ENCODE measurements around the gene SYCP2L.

DNA sequence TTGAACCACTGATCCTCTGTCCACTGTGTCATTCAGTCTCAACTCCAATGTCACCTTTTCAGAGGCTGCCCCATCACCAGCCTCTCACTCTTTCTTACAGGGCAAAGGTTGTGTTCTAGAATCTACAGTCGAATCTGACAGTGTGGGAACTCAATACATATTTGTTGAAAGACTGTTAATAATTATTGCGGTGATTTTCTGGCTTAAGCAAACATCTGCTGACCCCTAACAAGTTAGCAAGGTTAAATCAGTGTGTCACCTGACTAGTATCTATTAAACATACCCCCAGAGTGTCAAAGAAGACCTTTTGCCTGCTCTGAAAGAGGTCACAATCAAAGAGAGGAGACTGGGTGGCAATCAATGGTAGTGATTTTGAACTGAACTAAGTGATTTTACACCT lies 115.3 kb downstream of the SYCP2L start:
- TF ChIP-seq, protein P1, sequence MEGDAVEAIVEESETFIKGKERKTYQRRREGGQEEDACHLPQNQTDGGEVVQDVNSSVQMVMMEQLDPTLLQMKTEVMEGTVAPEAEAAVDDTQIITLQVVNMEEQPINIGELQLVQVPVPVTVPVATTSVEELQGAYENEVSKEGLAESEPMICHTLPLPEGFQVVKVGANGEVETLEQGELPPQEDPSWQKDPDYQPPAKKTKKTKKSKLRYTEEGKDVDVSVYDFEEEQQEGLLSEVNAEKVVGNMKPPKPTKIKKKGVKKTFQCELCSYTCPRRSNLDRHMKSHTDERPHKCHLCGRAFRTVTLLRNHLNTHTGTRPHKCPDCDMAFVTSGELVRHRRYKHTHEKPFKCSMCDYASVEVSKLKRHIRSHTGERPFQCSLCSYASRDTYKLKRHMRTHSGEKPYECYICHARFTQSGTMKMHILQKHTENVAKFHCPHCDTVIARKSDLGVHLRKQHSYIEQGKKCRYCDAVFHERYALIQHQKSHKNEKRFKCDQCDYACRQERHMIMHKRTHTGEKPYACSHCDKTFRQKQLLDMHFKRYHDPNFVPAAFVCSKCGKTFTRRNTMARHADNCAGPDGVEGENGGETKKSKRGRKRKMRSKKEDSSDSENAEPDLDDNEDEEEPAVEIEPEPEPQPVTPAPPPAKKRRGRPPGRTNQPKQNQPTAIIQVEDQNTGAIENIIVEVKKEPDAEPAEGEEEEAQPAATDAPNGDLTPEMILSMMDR (IDR thresholded peaks at IDR 0.05), result no peak
- TF ChIP-seq POLR2A (IDR thresholded peaks at IDR 0.05), result no peak
- no peak for TF ChIP-seq POLR2AphosphoS5 (IDR thresholded peaks at IDR 0.05)
